GM18870 (cell line): Measurements from ENCODE around the gene SOWAHA.
"Not testable (repeated sequence)": the region's sequence is repeated elsewhere in the genome, so short reads cannot be mapped to it uniquely, and the experiment has no call there.

Experiments used
- ATAC-seq: cut with Tn5 transposase; IDR thresholded peaks from one replicate; pipeline ENCODE4 v1.9.1; 2021; ENCODE audit warnings: moderate library complexity; ENCODE audit not compliant: unreplicated experiment

SOWAHA gene

DNA sequence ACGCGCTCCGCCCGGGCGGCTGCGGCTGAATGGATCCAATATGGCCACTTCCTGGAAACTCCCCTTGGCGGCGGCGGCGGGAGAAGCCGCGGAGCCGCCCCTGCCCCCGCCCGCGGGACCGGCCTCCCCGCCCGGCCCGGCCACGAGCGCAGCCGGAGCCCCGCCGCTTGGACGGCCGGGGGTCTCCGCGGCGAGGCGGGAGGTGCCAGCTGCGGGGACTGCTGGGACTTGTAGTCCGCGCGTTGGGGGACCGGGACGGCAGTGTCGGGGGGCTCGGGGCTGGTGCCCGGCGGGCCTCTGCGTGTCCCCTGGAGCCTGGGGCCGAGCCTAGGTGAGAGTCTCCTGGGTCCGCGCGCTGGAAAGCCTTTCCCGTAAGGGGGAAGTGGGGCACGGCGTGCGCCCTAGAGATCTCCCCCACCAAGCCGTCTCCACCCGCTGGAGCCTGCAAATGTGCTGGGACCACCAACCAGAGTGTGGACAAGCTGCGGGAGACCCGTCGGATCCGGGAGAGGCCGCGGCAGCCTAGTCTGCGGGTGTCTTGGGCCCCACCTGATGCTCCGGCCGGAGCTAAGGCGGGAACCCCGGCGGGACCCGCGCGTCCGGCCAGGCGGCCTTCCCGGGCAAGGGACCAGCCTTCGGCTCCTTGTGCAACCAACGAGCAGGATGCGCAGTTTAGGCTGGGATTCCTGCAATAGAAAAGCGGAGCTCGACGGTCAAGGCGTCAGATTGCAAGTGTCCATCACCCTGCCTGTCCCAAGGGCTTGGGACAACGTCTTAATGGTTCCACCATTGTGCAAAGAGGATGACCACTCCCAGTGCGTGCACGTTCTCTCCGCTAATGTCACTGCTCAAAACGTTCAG, 35.7 kb upstream of the SOWAHA start, which contains the start of gene SEPTIN8:
SEPTIN8 (minus strand) TSS at position 31 of the 861 bp plus-strand sequence. CDS start 102 bp downstream, outside the sequence.
- no peak for ATAC-seq

DNA sequence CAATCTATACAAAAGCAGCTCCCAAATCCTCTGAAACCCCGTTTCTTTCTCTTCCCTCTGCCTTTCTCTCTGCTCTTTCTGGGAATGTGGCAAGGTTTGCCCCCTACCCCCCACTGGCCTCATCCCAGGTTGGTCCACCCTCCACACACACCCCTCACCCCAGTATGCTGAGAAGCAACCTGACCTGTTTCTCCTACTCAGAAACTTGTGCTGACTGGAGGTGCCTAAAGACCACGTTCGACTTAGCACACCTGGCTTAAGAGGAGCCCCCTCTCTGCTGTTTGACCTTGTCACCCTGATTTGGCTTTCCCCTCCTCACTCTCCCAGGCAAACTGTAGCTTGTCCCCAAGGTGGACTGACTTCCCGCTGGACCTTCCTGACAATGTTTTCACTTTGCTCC, 35.0 kb upstream of the SOWAHA start:
- ATAC-seq = no peak

DNA sequence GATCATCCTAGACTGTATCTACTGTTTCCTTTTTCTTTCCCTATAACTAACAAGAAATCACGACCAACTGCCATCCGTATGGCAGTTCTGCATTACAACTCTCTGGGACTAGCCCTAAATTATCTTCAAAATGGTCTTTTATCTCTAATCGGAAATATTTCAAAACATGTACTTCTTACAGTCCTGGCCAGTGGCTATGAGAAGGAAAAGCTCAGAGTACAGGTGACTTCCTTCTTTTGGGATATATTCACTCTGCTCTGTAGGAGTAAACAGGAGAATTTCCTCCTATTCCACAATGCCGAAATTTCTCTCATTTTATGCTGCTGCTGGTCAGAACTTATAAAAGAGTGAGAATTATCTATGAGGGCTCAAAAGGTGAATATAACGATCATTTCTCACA, 34.2 kb upstream of the SOWAHA start:
- ATAC-seq = no peak

DNA sequence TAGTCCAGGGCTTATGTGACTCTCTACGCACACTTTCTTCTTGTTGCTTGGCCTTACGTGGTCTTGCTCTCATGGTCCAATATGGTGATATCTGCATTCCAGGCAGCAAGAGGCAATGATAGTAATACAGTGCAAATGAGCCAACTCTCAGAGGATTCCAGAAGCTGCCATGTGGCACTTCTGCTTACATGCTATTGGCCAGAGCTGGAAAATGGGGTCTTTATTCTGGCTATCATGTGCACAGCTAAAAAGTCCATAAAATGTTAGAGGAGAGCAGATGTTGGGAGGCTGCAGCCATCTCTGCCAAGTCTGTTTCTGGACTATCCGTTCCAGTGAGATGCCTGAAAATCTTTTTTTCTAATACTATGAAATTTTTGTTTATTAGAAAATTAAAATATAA, 33.1 kb upstream of the SOWAHA start:
- no peak for ATAC-seq

DNA sequence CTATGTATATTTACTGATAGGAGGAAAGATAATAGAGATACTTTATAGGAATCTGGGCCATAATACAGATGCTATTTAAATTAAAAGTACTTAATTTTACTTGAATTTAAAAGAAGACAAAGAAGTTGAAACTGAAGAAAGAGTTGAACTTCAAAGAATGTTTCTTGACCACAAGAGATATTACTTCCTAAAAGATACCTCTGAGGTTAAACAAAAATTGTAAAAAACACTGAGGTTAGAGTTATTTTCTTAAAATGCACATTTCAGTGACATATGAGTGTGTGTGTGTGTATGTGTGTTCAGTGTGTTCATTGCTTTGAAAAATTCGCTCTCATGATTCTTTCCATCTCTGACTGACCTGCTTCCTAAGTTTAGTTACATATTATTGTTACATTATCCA, 32.5 kb upstream of the SOWAHA start:
- no peak for ATAC-seq

DNA sequence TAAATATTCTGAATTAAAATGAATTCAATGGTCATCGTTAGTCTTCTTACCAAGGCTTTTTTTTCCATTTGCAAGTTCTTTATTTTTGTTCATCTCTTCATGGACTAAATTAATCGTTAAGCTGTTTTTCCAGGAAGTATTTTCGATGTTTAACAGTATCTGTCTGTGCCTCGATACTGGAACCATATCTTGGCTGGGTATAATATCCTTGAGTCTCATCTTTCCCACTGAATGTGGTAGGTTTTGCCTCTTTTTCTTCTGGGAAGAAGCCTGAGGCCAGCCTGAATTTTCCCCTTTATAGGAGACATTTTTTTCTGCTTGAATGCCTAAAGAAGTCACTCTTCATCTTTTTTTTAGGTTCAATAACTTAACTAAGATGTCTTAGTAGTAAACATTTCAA, 32.1 kb upstream of the SOWAHA start:
- ATAC-seq = no peak

DNA sequence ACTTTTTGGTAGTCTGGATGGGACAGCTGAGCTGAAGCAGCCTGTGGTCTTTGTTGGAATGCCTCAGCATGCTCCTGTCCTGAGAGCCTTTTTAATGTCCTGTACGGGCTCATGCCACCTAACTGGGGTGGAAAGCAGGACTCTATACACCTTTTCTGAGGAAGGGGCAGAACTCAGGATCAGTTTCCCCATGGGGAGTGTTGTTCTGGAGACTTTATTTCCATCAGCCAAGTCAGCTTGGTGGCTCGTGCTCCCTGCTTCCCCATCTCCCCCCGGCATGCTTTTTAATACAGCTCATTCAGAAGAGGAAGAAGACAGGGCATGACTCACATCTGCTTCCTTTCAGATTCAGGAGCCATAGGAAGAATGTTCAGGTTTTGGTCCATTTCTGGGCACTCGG, 31.0 kb upstream of the SOWAHA start:
- no peak for ATAC-seq

DNA sequence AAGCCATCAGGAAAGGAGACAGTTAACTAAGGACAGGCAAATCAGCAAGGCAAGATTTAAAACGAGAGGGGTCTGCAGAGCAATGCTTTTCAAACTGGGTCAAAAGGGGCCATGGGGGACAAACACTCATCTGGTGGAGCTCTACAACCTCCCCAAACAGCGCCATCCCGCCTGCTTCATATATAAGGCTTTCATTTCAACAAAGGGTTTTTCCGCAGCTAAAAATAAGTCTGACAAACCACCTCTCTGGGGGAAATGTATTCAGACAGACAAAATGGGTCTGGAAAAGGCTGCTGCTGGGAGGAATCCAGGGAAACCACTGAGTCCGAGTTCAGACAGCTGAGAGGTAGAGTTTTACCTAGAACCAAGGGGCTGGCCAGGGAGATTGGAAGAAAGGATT, 27.7 kb upstream of the SOWAHA start:
- no peak for ATAC-seq

DNA sequence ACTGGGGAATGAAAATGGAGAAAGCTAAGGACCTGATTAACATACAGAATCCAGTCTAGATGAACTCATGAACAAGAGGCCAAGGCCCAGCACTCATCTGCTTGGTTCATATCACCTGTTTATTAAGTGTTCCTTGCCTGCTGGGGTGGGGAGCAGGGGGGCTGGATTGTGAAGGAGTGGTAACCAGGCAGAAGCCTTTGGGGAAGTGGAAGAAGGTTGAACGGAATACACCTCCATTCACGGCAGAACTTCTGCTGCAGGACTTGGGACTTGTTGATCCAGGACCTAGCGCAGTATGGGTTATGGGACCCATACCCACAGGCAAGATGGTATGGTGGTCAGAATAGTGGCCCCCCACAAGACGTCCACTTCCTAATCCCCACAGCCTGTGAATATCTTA, 27.2 kb upstream of the SOWAHA start:
- no peak for ATAC-seq

DNA sequence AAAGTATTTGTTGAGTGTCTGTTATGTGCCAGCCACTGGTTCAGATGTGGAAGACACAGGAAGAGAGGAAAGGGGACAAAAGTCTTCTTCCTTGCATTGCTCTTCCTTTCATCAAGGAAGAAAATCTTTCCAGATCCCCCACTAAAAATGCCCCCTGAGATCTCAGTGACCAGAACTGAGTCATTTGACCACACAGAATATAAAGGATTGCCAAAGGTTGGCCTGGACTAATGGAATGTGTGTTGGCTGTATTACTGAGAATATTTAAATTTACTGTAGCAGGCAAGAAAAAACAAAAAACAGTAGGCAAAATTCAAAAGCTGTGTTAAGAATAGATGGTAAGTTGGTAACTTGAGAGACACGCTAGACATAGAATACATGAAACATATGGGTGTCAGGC, 26.0 kb upstream of the SOWAHA start:
- no peak for ATAC-seq

DNA sequence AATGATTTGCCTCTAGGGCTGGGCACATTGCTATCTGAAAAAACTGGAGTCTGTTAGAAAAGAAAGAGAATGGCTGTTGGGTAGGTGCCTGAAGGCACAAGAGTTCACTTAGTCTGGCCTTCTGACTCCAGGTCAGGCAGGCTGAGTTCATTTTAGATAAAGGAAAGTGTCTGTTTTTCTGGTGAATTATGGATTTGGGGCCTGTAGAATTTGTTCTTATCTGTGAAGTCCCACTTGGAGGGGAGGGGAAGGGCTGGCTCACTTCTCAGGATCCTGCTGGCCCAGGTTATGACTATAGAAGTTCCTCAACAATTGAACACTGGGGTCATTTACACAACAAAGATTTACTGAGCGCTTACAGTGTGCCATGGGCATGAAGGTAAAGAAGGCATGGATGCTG, 24.6 kb upstream of the SOWAHA start:
- no peak for ATAC-seq

DNA sequence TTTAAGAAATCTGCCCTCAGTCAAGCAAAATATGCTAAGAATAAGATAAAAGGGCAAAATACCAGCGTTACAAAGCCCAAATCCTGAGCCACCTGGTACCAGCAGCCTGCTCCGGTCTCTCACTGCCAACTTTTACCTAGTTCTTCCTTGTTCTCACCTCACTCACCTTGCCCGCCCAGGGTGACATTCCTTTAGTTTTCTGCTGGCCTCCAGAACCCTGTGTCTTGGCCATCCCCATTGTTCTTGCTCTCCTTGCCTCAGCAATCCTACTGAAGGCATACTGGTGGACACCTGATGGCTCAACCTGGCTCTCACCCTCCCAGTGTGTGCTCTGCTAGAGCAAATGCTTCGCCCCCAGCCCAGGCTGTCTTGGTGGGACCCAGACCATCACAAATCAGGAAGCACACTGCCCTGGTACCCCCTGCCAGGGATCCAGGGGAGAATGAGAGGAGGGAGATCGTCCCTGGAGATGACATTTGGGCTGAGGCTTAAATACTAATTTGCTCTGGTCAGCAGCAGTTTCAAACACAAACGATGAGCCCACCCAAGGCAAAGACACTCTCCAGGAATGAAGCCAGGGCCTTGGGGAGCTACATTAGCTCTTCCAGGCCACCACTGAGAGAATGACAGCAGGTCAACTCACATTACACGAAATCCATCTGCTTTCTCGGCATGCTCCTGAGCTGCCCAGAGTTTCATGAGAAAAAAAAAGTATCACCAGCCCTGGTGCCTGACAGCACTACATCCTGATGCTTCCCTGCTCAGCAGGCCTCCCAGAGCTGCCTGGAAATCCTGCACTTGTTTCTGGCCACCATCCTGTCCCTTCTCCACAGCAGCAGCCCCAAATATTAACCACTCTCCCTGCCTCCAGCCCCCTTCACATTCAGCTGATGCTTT, 23.9 kb upstream of the SOWAHA start:
- ATAC-seq = no peak

DNA sequence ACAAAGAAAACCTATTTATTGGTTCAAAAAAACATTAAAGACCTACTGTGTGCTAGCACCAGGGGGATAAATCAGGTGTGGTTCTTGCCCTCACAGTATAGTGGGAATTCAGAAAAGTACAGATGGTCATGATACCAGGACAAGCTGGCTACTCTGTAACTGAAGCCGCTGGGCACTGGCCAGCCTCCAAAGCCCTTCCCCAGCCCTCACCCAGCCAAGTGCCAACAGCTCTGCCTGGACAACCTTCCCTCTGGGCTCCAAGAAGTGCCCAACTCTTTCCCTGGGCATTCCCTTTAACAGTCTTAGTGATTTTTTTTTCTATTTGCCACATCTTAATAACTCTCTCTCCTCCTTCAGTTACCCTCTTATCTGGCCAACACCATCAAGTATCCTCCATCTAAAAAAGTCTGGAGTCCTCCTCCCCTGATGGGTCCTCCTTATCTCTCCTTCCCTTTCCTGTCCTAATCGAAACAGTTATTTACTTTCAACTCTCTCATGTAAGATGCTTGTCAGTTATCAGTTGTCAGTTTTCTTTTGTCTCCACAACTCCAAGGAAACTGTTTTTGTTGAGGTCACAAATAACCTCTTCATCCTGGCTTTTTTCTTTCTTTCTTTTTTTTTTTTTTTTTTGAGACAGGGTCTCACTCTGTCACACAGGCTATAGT, 22.8 kb upstream of the SOWAHA start:
- ATAC-seq = no peak

DNA sequence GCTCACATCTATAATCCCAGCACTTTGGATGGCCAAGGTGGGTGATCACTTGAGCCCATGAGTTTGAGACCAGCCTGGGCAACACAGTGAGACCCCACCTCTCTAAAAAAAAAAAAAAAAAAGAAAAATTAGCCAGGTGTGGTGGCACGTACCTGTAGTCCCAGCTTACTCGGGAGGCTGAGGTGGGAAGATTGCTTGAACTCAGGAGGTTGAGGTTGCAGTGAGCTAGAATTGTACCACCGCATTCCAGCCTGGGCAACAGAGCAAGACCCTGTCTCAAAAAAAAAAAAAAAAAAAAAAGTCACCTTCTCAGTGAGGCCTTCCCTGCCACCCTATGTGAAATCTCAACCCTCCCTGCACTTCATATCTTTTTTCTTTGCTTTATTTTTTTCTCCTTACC, 22.1 kb upstream of the SOWAHA start:
- ATAC-seq = no peak

DNA sequence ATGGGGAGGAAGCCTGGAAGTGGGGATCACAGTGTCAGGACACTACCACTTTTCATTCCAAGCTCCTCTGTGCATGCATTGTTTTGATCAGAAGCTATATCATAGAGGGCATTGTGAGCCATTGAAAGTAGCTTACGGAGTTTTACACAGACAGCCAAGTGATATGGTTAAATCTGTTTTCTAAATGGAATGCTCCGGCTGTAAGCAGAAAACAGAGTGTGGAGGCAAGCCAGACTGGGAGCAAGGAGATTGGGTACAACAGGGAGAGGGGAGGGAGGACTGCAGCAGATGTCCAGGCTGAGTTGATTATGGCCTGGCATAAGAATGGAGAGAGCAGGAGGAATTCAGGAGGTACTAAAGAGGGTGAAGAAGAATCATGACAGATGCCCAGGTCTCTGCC, 15.5 kb upstream of the SOWAHA start:
- ATAC-seq = no peak

DNA sequence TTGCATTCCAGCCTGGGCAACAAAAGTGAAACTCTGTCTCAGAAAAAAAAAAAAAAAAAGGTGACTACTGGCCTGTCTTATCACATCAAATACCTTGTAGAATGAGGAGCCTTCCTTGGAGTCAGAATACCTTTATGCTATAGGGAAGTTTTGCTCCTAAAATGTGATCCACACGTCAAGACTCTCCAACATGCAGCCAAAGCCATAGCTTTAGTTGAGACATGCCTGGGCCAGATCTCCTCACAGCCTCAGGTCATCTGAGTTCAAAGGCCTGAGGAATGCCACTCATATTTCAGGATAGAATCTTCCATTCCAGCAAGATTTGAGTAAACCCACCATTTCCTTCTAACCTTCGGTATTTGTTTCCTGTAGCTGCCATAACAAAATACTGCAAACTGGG, 13.7 kb upstream of the SOWAHA start:
- ATAC-seq = no peak

DNA sequence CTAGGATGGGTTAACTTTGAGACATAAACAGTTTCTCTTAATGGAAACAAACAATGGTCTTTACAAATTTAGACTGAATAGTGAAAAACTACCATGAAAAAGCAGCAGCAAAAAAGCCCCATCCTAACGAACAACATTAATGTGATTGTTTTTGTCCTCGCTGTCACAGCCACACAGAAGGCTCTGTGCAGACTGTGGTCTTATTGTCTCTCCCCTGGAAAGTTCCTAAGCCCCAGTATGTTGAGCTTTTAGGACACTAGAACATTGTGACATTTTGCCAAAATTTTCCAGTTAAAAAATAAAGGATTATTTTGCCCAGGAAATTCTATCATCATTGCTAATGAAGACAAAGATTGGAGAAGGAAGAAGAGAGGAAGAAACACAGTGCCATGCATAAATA, 12.6 kb upstream of the SOWAHA start:
- ATAC-seq = no peak

DNA sequence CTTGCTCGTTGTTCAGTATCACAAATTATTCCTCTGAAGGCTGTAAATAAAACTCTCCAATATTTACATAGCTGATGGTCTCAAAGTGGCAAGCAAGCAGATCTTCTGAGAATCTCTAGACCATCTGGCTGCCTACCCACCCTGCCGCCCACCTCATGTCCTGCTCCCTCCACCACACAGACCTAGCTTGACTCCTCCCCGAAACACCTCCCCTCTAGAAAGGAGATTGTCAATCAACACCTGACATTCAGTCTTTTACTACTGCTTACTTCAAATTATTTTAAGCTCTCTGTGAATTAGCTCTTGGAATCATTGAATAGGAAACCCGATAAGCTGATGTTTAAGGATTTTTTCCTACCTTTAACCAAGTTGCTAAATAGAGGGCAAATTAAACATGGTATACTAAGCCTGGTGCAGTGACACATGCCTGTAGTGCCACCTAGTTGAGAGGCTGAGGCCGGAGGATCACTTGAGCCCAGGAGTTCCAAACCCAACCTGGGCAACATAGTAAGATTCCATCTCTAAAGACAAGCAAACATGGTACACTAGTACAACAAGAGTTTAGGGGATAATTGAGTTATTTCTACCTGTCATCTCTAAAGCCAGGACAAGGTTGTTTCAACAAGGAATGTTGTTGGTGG, 10.9 kb upstream of the SOWAHA start:
- ATAC-seq = no peak

DNA sequence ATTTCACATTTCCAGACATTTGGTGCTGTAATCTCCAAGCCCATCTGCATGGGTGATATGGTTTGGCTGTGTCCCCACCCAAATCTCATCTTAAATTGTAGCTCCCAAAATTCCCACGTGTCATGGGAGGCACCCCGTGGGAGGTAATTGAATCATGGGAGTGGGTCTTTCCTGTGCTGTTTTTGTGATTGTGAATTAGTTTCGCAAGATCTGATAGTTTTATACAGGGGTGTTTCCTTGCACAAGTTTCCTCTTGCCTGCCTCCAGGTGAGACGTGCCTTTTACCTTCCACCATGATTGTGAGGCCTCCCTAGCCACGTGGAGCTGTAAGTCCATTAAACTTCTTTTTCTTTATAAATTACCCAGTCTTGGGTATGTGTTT, 10.4 kb upstream of the SOWAHA start:
- not testable (repeated sequence) for ATAC-seq

DNA sequence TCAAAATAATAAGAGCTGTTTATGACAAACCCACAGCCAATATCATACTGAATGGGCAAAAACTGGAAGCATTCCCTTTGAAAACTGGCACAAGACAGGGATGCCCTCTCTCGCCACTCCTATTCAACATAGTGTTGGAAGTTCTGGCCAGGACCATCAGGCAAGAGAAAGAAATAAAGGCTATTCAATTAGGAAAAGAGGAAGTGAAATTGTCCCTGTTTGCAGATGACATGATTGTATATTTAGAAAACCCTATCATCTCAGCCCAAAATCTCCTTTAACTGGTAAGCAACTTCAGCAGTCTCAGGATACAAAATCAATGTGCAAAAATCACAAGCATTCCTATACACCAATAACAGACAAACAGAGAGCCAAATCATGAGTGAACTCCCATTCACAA, 8.9 kb upstream of the SOWAHA start:
- ATAC-seq = not testable (repeated sequence)

DNA sequence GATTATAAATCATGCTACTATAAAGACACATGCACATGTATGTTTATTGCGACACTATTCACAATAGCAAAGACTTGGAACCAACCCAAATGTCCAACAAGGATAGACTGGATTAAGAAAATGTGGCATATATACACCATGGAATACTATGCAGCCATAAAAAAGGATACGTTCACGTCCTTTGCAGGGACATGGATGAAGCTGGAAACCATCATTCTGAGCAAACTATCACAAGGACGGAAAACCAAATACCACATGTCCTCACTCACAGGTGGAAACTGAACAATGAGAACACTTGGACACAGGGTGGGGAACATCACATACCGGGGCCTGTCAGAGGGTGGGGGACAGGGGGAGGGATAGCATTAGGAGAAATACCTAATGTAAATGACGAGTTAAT, 7.2 kb upstream of the SOWAHA start:
- not testable (repeated sequence) for ATAC-seq
